TTC549 (cell line): Measurements from ENCODE around the gene CSNK1A1.
A peak's percentile ranks its signal among the peaks of the same experiment; 100 is the strongest.
"Not testable (repeated sequence)": the region's sequence is repeated elsewhere in the genome, so short reads cannot be mapped to it uniquely, and the experiment has no call there.

Experiments used
- FAIRE-seq: peaks from 2 replicates; lab custom pipeline; 2012; peaks lifted over from hg19 to GRCh38; lab: Jason Lieb, UNC

Gene CSNK1A1

DNA sequence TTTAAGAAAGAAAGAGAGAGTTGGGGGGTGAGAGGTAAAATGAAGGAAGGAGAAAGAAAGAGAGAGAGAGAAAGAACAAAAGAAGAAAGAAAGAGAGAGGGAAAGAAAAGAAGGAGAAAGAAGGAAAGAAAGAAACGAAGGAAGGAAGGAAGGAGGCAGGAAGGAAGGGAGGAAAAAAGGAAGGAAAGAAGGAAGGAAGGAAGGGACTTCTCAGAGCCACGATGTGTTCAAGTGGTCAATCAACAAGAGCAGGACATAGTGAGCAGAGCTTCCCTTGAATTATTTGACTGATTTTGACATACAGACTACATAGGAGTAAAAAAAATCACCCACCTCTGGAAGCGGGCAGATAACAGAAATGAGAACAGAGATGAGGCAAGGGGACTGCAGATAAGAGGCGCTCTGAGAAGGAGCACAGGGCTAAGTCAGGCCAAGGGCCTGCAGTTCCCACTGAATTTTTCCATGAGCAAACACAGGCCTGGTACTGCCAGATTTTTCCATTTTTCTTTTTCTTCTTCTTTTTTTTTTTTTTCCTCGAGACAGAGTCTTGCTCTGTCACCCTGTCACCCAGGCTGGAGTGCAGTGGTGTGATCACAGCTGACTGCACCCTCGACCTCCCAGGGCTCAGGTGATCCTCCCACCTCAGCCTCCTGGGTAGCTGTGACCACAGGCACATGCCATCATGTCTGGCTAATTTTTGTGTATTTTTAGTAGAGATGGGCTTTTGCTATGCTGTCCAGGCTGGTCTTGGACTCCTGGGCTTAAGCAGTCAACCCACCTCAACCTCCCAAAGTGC lies 94.4 kb downstream of the CSNK1A1 start:
- no peak for FAIRE-seq

DNA sequence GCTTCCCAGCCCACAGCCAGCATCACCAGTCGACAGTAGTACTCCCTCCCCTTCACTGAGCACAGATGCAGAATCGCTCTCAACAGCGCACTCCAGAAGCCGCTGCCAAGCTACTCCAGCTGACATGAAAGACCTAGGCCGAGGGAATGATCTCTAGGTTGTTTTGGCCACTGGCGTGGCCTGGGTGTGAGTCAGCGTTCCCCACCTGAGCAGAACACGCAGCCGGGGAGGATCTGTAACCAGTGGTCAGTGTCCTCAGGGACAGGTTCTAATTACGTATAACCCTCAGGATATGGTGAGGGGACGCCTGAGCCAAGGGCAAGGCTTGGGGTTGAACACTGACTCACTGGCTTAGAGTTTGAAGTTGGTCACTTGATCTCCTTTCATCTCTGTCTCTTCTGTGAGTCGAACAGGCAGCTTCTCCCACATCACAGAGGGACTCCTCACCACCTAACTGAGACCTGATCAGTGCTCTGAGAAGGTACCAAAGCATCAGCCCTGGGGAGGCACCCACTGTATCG lies 95.3 kb downstream of the CSNK1A1 start:
- no peak for FAIRE-seq

DNA sequence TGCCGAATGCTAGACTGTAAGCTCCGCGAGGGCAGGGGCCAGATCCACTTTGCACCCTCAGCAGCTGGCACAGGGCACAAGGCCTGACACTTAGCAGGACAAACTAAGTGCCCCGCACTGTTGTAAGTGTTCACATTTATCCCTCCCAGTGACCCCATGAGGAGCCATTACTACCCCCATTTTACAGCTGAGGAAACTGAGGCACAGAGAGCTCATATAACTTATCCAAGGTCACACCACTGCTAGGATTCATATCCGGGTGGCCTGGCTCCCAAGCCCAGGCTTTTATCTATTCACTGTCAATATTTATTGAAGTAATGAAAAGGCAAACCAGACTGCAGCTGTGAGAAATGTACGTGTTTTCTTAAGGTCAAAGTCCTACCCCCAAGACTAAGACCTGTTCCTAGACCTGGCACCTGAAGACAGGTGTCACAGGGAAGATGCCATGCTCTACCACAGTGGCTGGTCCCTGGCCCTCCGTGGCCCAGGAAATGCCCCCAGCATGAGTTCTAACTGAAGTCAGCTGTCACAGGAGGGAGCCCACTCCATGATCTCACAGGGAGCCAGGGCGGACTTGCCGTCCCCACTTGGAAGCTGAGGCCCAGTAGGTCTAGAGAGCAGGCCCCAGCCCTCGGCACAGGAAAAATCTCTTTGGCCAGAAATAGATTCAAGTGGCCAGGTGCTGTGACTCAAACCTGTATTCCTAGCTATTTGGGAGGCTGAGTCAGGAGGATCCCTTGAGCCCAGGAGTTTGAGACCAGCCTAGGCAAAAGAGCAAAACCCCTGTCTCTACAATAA lies 97.4 kb downstream of the CSNK1A1 start:
- no peak for FAIRE-seq

DNA sequence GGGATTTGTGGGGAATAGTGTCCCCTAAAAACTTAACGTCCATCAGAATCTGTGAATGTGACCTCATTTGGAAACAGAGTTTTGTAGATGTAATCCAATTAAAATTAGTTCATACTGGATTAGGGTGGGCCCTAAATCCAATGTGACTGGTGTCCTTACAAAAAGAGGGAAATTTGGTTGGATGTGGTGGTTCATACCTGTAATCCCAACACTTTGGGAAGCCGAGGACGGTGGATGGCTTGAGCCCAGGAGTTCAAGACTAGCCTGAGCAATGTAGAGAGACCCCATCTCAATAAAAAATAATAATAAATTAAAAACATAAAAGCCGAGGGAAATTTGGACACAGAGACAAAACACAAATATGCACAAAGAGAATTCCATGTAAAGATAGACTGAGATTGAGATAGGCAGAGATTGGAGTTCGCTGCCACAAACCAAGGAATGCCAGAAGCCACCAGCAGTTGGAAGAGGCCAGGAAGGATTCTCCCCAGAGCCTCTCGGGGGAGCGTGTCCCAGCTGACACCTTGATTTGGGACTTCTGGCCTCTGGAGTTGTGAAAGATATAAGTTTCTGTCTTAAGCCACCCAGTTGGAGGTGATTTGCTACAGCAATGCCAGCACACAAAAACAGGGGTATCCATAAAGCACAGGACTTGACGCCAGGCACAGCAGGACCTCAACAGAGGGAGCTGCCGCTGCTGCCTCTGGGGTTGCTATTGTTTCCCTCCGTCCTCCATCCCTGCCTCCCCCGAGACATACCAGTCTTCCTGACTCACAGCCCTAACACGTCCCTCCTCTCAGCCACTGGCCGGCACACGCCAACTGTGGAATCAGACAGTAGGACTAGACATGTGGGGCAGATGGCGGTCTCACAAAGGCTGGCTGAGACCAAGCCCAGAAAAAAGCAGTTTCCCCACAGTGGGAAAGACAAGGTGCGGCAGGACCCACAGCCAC lies 98.3 kb downstream of the CSNK1A1 start:
- no peak for FAIRE-seq

- FAIRE-seq: no peak
Observed at GRCh38 chr5:149452007-149452664, 99.1 kb downstream of the CSNK1A1 start.

- no peak for FAIRE-seq
Observed at GRCh38 chr5:149450199-149450598, 101.0 kb downstream of the CSNK1A1 start.

DNA sequence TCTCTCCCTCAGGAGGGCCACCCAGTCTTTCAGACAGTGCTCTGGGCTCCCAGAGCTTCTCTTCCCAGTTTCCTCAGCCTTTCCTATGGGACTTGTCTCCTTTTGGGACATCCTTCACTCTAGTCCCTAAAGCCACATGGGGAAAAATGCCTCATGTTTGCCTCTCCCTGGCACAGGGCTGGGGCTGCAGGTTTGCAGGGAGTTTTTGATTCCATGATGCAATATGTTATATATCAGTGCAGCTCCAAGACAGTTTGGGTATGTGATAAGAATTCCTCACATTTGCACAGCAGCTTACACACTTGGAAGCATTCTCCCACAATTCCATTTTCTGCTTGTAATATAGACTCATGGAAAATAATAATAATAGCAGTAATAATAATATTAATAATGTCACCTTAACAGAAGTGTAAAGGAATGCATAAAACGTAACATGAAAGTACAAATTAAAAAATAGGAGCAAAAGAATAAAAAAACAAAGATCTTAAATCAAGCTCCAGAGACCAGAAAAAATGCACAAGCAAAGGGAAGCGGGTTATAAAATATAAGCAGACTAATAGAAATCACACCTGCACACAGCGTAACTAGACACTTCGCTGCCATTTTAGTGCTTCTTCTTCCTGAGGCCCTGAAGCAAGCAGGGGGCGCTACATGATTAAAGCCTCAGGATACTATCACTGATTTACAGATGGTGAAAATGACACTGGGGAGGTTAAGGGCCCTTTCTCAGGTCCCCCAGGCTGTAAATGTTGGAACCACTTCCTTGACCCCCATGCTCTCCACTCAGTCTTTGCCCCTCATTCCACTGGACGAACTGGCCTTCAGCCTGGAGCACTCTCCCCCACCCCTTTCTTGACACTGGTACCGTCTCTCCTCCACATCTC lies 102.2 kb downstream of the CSNK1A1 start:
- FAIRE-seq: no peak

DNA sequence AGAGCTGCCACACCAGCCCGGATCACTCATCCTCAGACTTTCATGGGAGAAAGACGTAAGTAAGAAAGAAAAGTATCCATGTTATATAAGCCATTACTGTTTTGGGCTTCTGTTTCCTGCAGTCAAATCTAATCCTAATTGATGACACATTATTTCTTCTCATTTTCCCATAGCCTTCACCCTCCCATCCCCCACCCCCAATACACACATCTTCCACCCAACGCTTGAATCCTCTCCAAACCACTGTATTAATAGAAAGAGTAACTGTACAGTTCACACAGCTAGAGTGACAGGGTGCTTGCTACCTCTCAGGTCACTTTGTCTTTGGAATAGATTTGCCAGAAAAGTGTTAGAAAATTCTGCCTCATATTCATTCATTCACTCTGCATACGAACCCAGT lies 102.8 kb downstream of the CSNK1A1 start:
- no peak for FAIRE-seq

DNA sequence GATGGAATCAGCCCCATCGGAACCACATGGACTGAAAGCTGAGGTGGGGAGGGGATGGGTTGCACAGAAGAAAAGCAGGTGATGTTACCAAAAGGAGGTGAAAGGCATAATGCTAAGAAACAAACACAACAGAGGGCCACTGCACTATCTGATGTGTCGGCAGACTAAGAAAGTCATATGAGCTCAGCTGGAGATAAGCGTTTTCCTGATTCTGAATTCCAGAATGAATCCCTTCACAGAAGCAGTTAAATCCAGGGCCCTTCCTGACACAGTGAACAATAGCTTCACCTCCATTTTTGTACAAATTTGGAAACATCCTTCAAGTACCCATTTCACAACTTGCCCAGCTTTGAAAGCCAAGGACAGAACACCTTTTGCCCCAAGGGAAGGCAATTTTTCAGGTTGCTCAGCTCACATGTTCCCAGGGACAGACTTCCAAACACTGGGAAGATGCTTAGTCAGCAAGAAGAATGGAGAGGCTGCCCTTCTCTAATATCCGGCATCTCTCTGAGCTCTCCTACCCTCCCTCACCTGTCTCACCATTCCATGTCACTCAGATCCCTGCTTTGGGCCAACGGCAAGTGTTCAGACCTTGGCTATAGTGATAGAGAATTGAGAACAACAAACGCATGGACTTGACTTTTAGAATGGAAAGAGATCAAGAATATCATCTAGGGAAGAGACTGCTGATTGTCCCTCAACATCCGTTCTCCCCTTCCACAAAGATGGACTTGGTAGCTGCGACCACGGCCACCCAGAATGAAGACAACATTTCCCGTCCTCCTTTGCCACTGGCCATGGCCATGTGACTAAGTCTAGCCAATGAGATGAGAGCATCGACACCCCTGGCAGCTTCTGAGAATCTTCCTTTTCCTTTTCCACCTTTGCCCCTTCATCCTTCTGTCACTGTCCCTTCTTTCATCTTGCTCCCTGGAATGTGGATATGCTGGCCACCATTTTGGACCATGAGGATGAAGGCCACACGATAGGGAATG lies 103.6 kb downstream of the CSNK1A1 start:
- no peak for FAIRE-seq

DNA sequence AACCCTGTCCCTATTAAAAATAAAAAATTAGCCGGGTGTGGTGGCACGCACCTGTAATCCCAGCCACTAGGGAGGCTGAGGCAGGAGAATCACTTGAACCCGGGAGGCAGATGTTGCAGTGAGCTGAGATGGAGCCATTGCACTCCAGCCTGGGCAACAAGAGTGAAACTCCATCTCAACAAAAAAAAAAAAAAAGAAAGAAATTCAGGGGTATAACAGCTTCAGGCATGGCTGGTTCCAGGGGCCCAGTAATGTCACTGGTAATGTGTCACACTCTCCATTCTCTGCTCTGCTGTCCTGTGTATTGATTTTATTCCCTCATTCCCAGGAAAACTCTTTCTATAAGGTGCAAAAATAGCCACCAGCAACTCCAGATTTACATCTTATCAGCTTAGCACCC lies 104.4 kb downstream of the CSNK1A1 start:
- not testable (repeated sequence) for FAIRE-seq

GRCh38 chr5:149445739-149446369 lies 105.4 kb downstream of the CSNK1A1 start:
- peak; percentile 76 for FAIRE-seq

- no peak for FAIRE-seq
Observed at GRCh38 chr5:149445343-149445738, 105.9 kb downstream of the CSNK1A1 start.

DNA sequence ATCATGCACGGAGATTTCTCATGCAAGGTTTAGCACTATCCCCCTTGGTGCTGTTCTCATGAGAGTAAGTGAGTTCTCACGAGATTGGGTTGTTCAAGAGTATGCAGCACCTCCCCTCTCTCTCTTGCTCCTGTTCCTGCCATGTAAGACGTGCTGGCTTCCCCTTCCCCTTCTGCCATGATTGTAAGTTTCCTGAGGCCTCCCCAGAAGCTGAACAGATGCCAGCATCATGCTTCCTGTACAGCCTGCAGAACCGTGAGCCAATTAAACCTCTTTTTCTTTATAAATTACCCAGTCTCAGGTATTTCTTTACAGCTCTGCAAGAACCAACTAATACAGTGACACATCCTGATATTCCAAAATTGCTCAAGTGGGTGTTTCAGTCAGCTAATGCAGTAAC lies 106.8 kb downstream of the CSNK1A1 start:
- not testable (repeated sequence) for FAIRE-seq

DNA sequence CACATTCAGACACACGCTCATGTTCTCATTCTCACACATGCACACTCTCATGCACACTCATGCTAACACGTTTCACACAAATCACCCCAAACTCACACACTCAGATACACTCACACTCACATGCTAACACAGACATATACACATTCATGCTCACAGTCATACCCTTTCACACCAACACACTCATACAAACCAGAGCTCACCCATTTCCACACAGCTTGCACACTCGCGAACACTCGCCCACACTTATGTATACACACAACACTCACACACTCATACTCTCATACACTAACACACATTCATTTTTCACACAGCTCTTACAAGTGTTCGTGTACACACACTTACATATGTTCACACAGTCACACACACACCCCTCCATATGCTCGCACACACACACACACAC lies 108.0 kb downstream of the CSNK1A1 start:
- no peak for FAIRE-seq

- no peak for FAIRE-seq
Observed at GRCh38 chr5:149442563-149443182, 108.6 kb downstream of the CSNK1A1 start.
